Central memory CD8-positive, alpha-beta T cell (primary cell): ENCODE data around the gene POLD1.

Experiments used
- ATAC-seq: fragments of 150-1000 bp; cut with Tn5 transposase; replicated peaks from 2 replicates; pipeline ENCODE4 v1.10.0; 2022; ENCODE audit warnings: mild to moderate bottlenecking, moderate FRiP score, moderate number of reproducible peaks; ENCODE audit not compliant: poor library complexity, severe bottlenecking; ENCODE audit errors: extremely low read depth
- DNase-seq, 2 donors: peaks; one replicate each; pipeline ENCODE4 v3.0.0; 2021; ENCODE audit warnings: low spot score in 2 of 2
- H3K27ac Mint-ChIP-seq: one replicate; pipeline ENCODE4 v1.8.0; 2022; ENCODE audit warnings: low read depth, mild to moderate bottlenecking, moderate library complexity, mixed read lengths
- H3K27me3 Mint-ChIP-seq: one replicate; pipeline ENCODE4 v1.8.0; 2022; ENCODE audit warnings: mixed read lengths
- H3K36me3 Mint-ChIP-seq: one replicate; pipeline ENCODE4 v1.8.0; 2022; ENCODE audit warnings: mild to moderate bottlenecking, moderate library complexity, mixed read lengths; ENCODE audit not compliant: insufficient read depth
- H3K4me1 Mint-ChIP-seq: one replicate; pipeline ENCODE4 v1.8.0; 2022; ENCODE audit warnings: mixed read lengths
- H3K4me3 Mint-ChIP-seq: one replicate; pipeline ENCODE4 v1.8.0; 2022; ENCODE audit warnings: mild to moderate bottlenecking, moderate library complexity, mixed read lengths
- H3K9me3 Mint-ChIP-seq: one replicate; pipeline ENCODE4 v1.8.0; 2022; ENCODE audit warnings: mixed read lengths

Gene POLD1

GRCh38 chr19:50406829-50407228 lies 22.7 kb downstream of the POLD1 start:
- Mint-ChIP-seq H3K27ac (no peak overlapping the region), H3K27me3 (no peaks in the 10 kb centered on the region), H3K9me3 (no peaks in the 10 kb centered on the region), H3K4me3 (no peak overlapping the region), H3K36me3 (peaks cover 9% of the 10 kb centered on the region), H3K4me1 (no peaks in the 10 kb centered on the region)
- DNase-seq (no peak), ATAC-seq (no peak)

GRCh38 chr19:50409347-50409746 lies 25.2 kb downstream of the POLD1 start:
- Mint-ChIP-seq H3K4me1 (no peaks in the 10 kb centered on the region), H3K36me3 (peaks cover 5% of the 10 kb centered on the region), H3K27ac (no peak overlapping the region), H3K4me3 (no peak overlapping the region), H3K27me3 (no peaks in the 10 kb centered on the region), H3K9me3 (no peaks in the 10 kb centered on the region)
- ATAC-seq (no peak), DNase-seq (no peak)

GRCh38 chr19:50410109-50410508 lies 26.0 kb downstream of the POLD1 start:
- no peak overlapping the region for H3K4me3 Mint-ChIP-seq
- ATAC-seq: no peak
- H3K9me3 Mint-ChIP-seq: no peaks in the 10 kb centered on the region
- no peak overlapping the region for H3K27ac Mint-ChIP-seq
- no peaks in the 10 kb centered on the region for H3K4me1 Mint-ChIP-seq
- no peak for DNase-seq
- H3K27me3 Mint-ChIP-seq: no peaks in the 10 kb centered on the region
- H3K36me3 Mint-ChIP-seq: peaks cover 5% of the 10 kb centered on the region

GRCh38 chr19:50412419-50412818 lies 28.3 kb downstream of the POLD1 start:
- Mint-ChIP-seq H3K27ac (no peak overlapping the region), H3K27me3 (no peaks in the 10 kb centered on the region), H3K4me3 (no peak overlapping the region), H3K36me3 (peaks cover 2% of the 10 kb centered on the region), H3K9me3 (no peaks in the 10 kb centered on the region), H3K4me1 (no peaks in the 10 kb centered on the region)
- ATAC-seq: no peak
- DNase-seq: no peak

- no peaks in the 10 kb centered on the region for H3K27me3 Mint-ChIP-seq
- H3K4me3 Mint-ChIP-seq: no peak overlapping the region
- H3K4me1 Mint-ChIP-seq: no peaks in the 10 kb centered on the region
- peaks cover 2% of the 10 kb centered on the region for H3K36me3 Mint-ChIP-seq
- H3K27ac Mint-ChIP-seq: no peak overlapping the region
- no peak for DNase-seq
- no peaks in the 10 kb centered on the region for H3K9me3 Mint-ChIP-seq
- no peak for ATAC-seq
Observed at GRCh38 chr19:50413096-50413495, 28.9 kb downstream of the POLD1 start.

GRCh38 chr19:50413531-50413930 lies 29.4 kb downstream of the POLD1 start:
- ATAC-seq (no peak), DNase-seq (no peak)
- H3K4me3 Mint-ChIP-seq: no peak overlapping the region
- no peaks in the 10 kb centered on the region for H3K4me1 Mint-ChIP-seq
- H3K27ac Mint-ChIP-seq: no peak overlapping the region
- peaks cover 2% of the 10 kb centered on the region for H3K36me3 Mint-ChIP-seq
- peaks cover under 1% of the 10 kb centered on the region for H3K27me3 Mint-ChIP-seq
- H3K9me3 Mint-ChIP-seq: no peaks in the 10 kb centered on the region

- H3K27me3 Mint-ChIP-seq: peaks cover 16% of the 10 kb centered on the region
- ATAC-seq (peak; percentile 61), DNase-seq (peak; percentile 56 to 71)
- H3K9me3 Mint-ChIP-seq: no peaks in the 10 kb centered on the region
- H3K4me3 Mint-ChIP-seq: no peak overlapping the region
- peaks cover 10% of the 10 kb centered on the region for H3K4me1 Mint-ChIP-seq
- no peak overlapping the region for H3K27ac Mint-ChIP-seq
- peaks cover 2% of the 10 kb centered on the region for H3K36me3 Mint-ChIP-seq
Observed at GRCh38 chr19:50414864-50415660, 30.9 kb downstream of the POLD1 start.

GRCh38 chr19:50415661-50416033 lies 31.5 kb downstream of the POLD1 start:
- Mint-ChIP-seq H3K27ac (no peak overlapping the region), H3K4me1 (peaks cover 13% of the 10 kb centered on the region), H3K36me3 (peaks cover 2% of the 10 kb centered on the region), H3K4me3 (no peak overlapping the region), H3K27me3 (peaks cover 22% of the 10 kb centered on the region), H3K9me3 (no peaks in the 10 kb centered on the region)
- ATAC-seq (peak; percentile 53), DNase-seq (peak in 1 of 2 donors; percentile 22)

- no peak for DNase-seq
- peaks cover 13% of the 10 kb centered on the region for H3K4me1 Mint-ChIP-seq
- H3K9me3 Mint-ChIP-seq: no peaks in the 10 kb centered on the region
- peaks cover under 1% of the 10 kb centered on the region for H3K36me3 Mint-ChIP-seq
- peaks cover 28% of the 10 kb centered on the region for H3K27me3 Mint-ChIP-seq
- no peak overlapping the region for H3K4me3 Mint-ChIP-seq
- H3K27ac Mint-ChIP-seq: no peak overlapping the region
- no peak for ATAC-seq
Observed at GRCh38 chr19:50416034-50416977, 32.2 kb downstream of the POLD1 start.

- Mint-ChIP-seq H3K27ac (no peak overlapping the region), H3K27me3 (peaks cover 37% of the 10 kb centered on the region), H3K4me3 (no peak overlapping the region), H3K36me3 (no peaks in the 10 kb centered on the region), H3K9me3 (no peaks in the 10 kb centered on the region), H3K4me1 (peaks cover 13% of the 10 kb centered on the region)
- DNase-seq (no peak), ATAC-seq (no peak)
Observed at GRCh38 chr19:50417111-50418081, 33.2 kb downstream of the POLD1 start.

- ATAC-seq (no peak), DNase-seq (no peak)
- H3K27ac Mint-ChIP-seq: peak within 1 kb of the TSS; percentile 63
Observed at GRCh38 chr19:50418176-50419021, 34.3 kb downstream of the POLD1 start, which contains the start of gene SPIB. TSS of gene SPIB (plus strand) at chr19:50418938. CDS start at chr19:50418963, 25 bp downstream.

More at GRCh38 chr19:50418176-50419021, 34.3 kb downstream of the POLD1 start, which contains the start of gene SPIB:
- H3K4me1 Mint-ChIP-seq: peaks cover 13% of the 10 kb centered on the region
- H3K4me3 Mint-ChIP-seq: peak within 1 kb of the TSS; percentile 1
- H3K9me3 Mint-ChIP-seq: no peaks in the 10 kb centered on the region
- no peaks in the 10 kb centered on the region for H3K36me3 Mint-ChIP-seq
- peaks cover 45% of the 10 kb centered on the region for H3K27me3 Mint-ChIP-seq
